Stimulated activated CD8-positive, alpha-beta memory T cell treated with anti-CD3 and anti-CD28 coated beads, Interleukin-15, amount 100 ng/mL, for 48 hours (primary cell): ENCODE data around the gene HEATR5A.
"Not testable (repeated sequence)": the region's sequence is repeated elsewhere in the genome, so short reads cannot be mapped to it uniquely, and the experiment has no call there.

Experiments used
- DNase-seq, 2 donors: peaks; one replicate each; pipeline ENCODE4 v3.0.0-alpha.2; 2020; ENCODE audit warnings: low read depth in 2 of 2

Gene HEATR5A

GRCh38 chr14:31283578-31284252 is 136.6 kb downstream of the HEATR5A start:
- no peak for DNase-seq

- DNase-seq, result no peak
These were observed 137.2 kb downstream of the HEATR5A start for GRCh38 chr14:31283153-31283552.

- DNase-seq, result no peak
These were observed 139.5 kb downstream of the HEATR5A start for GRCh38 chr14:31280871-31281220.

- no peak for DNase-seq
These were observed 140.0 kb downstream of the HEATR5A start for GRCh38 chr14:31280132-31280870.

GRCh38 chr14:31278883-31279282 is 141.5 kb downstream of the HEATR5A start:
- DNase-seq, result no peak

- no peak for DNase-seq
These were observed 143.3 kb downstream of the HEATR5A start for GRCh38 chr14:31277085-31277484.

GRCh38 chr14:31276417-31276816 is 143.9 kb downstream of the HEATR5A start:
- DNase-seq, result not testable (repeated sequence)

- no peak for DNase-seq
These were observed 144.6 kb downstream of the HEATR5A start for GRCh38 chr14:31275731-31276130.

GRCh38 chr14:31271648-31272047 is 148.7 kb downstream of the HEATR5A start:
- no peak for DNase-seq

- no peak for DNase-seq
These were observed 150.1 kb downstream of the HEATR5A start for GRCh38 chr14:31270196-31270772.

- no peak for DNase-seq
These were observed 150.6 kb downstream of the HEATR5A start for GRCh38 chr14:31269634-31270195.

- no peak for DNase-seq
These were observed 152.1 kb downstream of the HEATR5A start for GRCh38 chr14:31268216-31268615.

- DNase-seq, result no peak
These were observed 153.7 kb downstream of the HEATR5A start for GRCh38 chr14:31266437-31267331.

- no peak for DNase-seq
These were observed 154.5 kb downstream of the HEATR5A start for GRCh38 chr14:31265701-31266398.

GRCh38 chr14:31263485-31264133 is 156.7 kb downstream of the HEATR5A start:
- no peak for DNase-seq

- DNase-seq, result no peak
These were observed 158.3 kb downstream of the HEATR5A start for GRCh38 chr14:31261859-31262731.

- no peak for DNase-seq
These were observed 158.9 kb downstream of the HEATR5A start for GRCh38 chr14:31261523-31261858.

- DNase-seq, result not testable (repeated sequence)
These were observed 161.3 kb downstream of the HEATR5A start for GRCh38 chr14:31259040-31259435.

GRCh38 chr14:31258427-31259039 is 161.8 kb downstream of the HEATR5A start:
- DNase-seq, result no peak
